ENCODE results near the gene SEC23IP. TPM values are rescaled to one million over a fixed set of nuclear protein-coding genes. Genes with fewer than 3 reads are reported as not detected.

Gene SEC23IP
- total and polyA plus RNA-seq, 8 donors = 5.5 to 32.8 (median 18.5) TPM

DNA sequence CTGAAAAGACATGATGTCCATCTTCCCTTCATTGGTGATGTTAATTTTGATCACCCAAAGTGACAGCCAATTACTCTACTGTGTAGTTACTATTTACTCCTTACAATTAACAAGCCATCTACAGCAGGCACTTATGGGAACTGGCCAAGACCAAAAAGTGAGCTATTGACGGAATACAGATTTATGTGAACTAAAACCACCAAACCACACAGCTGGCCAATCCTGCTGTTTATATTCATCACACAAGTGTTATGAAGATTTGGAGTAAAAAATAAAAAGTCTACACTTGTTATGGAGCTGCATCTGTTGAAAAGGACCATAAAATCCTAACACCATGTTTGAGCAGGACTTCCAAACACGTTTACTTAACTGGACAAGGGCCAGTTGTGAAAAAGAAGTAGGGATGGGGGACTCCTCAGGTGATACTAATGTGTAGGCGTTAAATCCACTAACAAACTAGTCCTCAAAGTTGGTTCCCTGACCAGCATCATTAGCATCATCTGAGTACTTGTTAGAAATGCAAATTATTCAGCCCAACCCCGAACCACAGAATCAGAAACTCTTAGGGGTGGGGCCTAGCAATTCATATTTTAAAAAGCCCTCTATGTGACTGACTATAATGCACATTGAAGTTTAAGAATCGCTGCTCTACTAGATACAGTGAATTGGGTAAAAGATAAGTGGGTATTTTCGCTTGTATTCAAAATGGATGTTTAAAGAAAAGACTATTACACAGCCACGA, 31.5 kb upstream of the SEC23IP start:
- Histone ChIP-seq H3K27ac (no peak overlapping the region), H3K27me3 (no peaks in the 10 kb centered on the region), H3K4me3 (no peak overlapping the region), H3K9me3 (no peaks in the 10 kb centered on the region), H3K36me3 (no peaks in the 10 kb centered on the region), H3K4me1 (no peaks in the 10 kb centered on the region)
- intact Hi-C loops (cut with DNase I) = loop anchor here in 1 of 3 donors (10.0 kb wide), 1 partner anchor 186 kb away; no protein-coding TSS in a partner anchor
- WGBS, 2 donors = 74 to 75% methylated on average over 7 of the region's 7 CpGs
- no peak for ATAC-seq
- DNase-seq = no peak
- FAIRE-seq = no peak
- no peak for TF ChIP-seq CTCF (IDR thresholded peaks at IDR 0.05)

GRCh38 chr10:119862524-119862923, 30.0 kb upstream of the SEC23IP start:
- Histone ChIP-seq H3K27ac (no peak overlapping the region), H3K4me3 (no peak overlapping the region), H3K4me1 (no peaks in the 10 kb centered on the region), H3K27me3 (no peaks in the 10 kb centered on the region), H3K36me3 (no peaks in the 10 kb centered on the region), H3K9me3 (no peaks in the 10 kb centered on the region)
- no peak for TF ChIP-seq CTCF (IDR thresholded peaks at IDR 0.05)
- FAIRE-seq (no peak), ATAC-seq (no peak), DNase-seq (no peak)
- 65 to 76% methylated on average over 1 of the region's 1 CpG for WGBS, 2 donors
- intact Hi-C loops (cut with DNase I) = loop anchor here in 1 of 3 donors (10.0 kb wide), 1 partner anchor 188 kb away; no protein-coding TSS in a partner anchor

- intact Hi-C loops (cut with DNase I) = loop anchor here in 1 of 3 donors (10.0 kb wide), 1 partner anchor 189 kb away; no protein-coding TSS in a partner anchor
- H3K27me3 ChIP-seq = no peaks in the 10 kb centered on the region
- no peak overlapping the region for H3K4me3 ChIP-seq
- no peaks in the 10 kb centered on the region for H3K9me3 ChIP-seq
- 65 to 67% methylated on average over 4 of the region's 4 CpGs for WGBS, 2 donors
- ATAC-seq (no peak), DNase-seq (no peak), FAIRE-seq (no peak)
- no peaks in the 10 kb centered on the region for H3K4me1 ChIP-seq
- TF ChIP-seq CTCF (IDR thresholded peaks at IDR 0.05) = no peak
- H3K36me3 ChIP-seq = no peaks in the 10 kb centered on the region
- H3K27ac ChIP-seq = no peak overlapping the region
These were observed 28.5 kb upstream of the SEC23IP start for GRCh38 chr10:119863951-119864565.

DNA sequence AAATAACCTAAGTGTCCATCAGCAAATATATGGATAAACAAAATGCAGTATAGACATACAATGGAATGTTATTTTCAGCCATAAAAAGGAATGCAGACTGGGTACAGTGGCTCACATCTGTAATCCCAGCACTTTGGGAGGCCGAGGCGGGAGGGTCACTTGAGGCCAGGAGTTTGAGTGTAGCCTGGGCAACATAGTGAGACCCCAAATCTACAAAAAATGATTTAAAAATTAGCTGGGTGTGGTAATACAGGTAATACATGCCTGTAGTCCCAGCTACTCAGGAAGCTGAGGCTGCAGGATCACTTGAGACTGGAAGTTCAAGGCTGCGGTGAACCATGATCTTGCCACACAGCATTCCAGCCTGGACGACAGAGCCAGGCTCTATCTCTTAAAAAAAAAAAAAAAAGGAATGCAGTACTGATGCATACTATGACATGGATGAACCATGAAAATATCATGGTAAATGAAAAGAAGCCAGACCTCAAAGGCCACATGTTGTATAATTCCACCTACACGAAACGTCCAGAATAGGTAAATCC, 26.8 kb upstream of the SEC23IP start:
- peaks cover 0 to 11% (median 2%) of the 10 kb centered on the region in 3 donors for H3K4me1 ChIP-seq
- no peaks in the 10 kb centered on the region for H3K27me3 ChIP-seq
- intact Hi-C loops (cut with DNase I) = loop anchor here in 1 of 3 donors (10.0 kb wide), 1 partner anchor 191 kb away; no protein-coding TSS in a partner anchor
- no peak overlapping the region for H3K4me3 ChIP-seq
- no peak for ATAC-seq
- 88 to 90% methylated on average over 6 of the region's 6 CpGs for WGBS, 2 donors
- TF ChIP-seq CTCF (IDR thresholded peaks at IDR 0.05) = no peak
- no peak for FAIRE-seq
- no peak overlapping the region for H3K27ac ChIP-seq
- no peaks in the 10 kb centered on the region for H3K9me3 ChIP-seq
- no peaks in the 10 kb centered on the region for H3K36me3 ChIP-seq
- DNase-seq = no peak
